H1 (cell line): ENCODE data around the gene RPS6KC1.

Experiments
- BRCA1 ChIP-seq: IDR thresholded peaks from 2 replicates; pipeline ENCODE4 v1.6.1; 2012; ENCODE audit warnings: low read depth, low read length, improper control_type of control experiment
- CEBPB ChIP-seq: IDR thresholded peaks from 2 replicates; pipeline ENCODE4 v1.6.1; 2012; ENCODE audit warnings: low read depth, low read length
- CTCF ChIP-seq, 3 experiments: IDR thresholded peaks; 1 replicate in 2 of 3; 2 replicates in 1 of 3; pipeline versions ENCODE4 v1.5.1 to v1.6.1; 2011; ENCODE audit warnings: low read length in 3 of 3, mild to moderate bottlenecking in 3 of 3, inconsistent platforms in 2 of 3, low read depth in 1 of 3, moderate library complexity in 1 of 3; ENCODE audit not compliant: insufficient read depth in 1 of 3; ENCODE audit errors: control extremely low read depth in 1 of 3
- GTF2F1 ChIP-seq: IDR thresholded peaks from 2 replicates; pipeline ENCODE4 v1.6.1; 2012; ENCODE audit warnings: low read depth, low read length, improper control_type of control experiment, borderline replicate concordance
- JUN ChIP-seq: IDR thresholded peaks from 2 replicates; pipeline ENCODE4 v1.6.1; 2011; ENCODE audit warnings: low read depth, mild to moderate bottlenecking, improper control_type of control experiment, low read length
- POLR2A ChIP-seq, 2 experiments: IDR thresholded peaks; 1 replicate in 1 of 2; 2 replicates in 1 of 2; pipeline ENCODE4 v1.6.1; 2011; ENCODE audit warnings: low read depth in 2 of 2, low read length in 2 of 2, mild to moderate bottlenecking in 2 of 2; ENCODE audit errors: control extremely low read depth in 1 of 2
- POLR2AphosphoS5 ChIP-seq: IDR thresholded peaks from 2 replicates; pipeline ENCODE4 v1.6.1; 2011; ENCODE audit warnings: low read depth, low read length
- SP4 ChIP-seq: IDR thresholded peaks from 2 replicates; pipeline ENCODE4 v1.6.1; 2012; ENCODE audit warnings: low read length, inconsistent platforms
- SRF ChIP-seq: IDR thresholded peaks from 2 replicates; pipeline ENCODE4 v1.6.1; 2011; ENCODE audit warnings: mild to moderate bottlenecking, low read depth, low read length, moderate library complexity
- YY1 ChIP-seq: IDR thresholded peaks from 2 replicates; pipeline ENCODE4 v1.6.1; 2011; ENCODE audit warnings: low read depth, mild to moderate bottlenecking, low read length

- no peak for TF ChIP-seq CTCF (IDR thresholded peaks at IDR 0.05; ENCODE audit: control extremely low read depth in 1 of 3, insufficient read depth in 1 of 3, low read depth in 1 of 3, low read length in 3 of 3)
- TF ChIP-seq POLR2A (IDR thresholded peaks at IDR 0.05; ENCODE audit: control extremely low read depth in 1 of 2, low read depth in 2 of 2, low read length in 2 of 2): no peak
- no peak for TF ChIP-seq CEBPB
- no peak for TF ChIP-seq BRCA1
- no peak for TF ChIP-seq SRF
- no peak for TF ChIP-seq JUN
- TF ChIP-seq POLR2AphosphoS5: no peak
- no peak for TF ChIP-seq GTF2F1
- no peak for TF ChIP-seq YY1
- TF ChIP-seq SP4: no peak
Observed at GRCh38 chr1:213315571-213315970, 264.5 kb downstream of the RPS6KC1 start.
